ENCODE results near the gene CLTCL1. TPM values are rescaled to one million over a fixed set of nuclear protein-coding genes. Genes with fewer than 3 reads are reported as not detected.

CLTCL1 gene
- total RNA-seq, 1 experiment from 2014 or later = 7.9 TPM

DNA sequence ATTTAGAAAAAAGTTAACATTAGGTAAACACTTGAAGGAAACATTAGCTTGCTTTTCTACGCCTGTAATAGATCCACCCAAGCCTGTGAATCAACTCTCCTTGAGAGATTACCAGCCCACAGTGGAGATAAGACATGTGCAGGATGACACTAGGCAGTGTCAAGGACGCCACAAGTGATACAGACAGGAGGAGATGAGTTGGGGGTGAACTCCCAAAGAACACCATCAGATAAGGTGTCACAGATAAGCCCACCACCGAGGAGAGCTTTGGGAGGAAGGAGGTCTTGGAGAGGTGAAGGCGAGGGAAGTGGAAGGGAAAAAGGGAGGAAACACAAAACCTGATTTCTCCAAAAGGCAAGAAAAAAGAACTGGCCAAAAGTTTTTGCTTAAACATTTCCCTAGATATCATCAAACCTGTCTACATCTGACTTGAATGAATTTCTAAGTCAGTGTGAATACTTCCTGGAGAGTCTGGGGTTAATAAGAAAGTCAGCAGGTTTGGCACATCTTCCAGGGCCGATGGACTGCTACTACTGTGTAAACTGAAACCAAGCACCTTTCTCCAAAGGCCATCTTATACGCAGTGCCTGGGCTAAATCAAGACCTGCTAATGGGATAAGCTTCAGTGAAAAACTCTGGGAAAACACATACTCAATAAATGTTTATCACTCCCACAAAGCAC, 15.5 kb downstream of the CLTCL1 start:
- H3K27ac Mint-ChIP-seq (ENCODE audit: unreplicated experiment) = no peak overlapping the region
- H3K4me3 Mint-ChIP-seq (ENCODE audit: unreplicated experiment) = no peak overlapping the region
- Histone ChIP-seq H3K36me3 (ENCODE audit: control insufficient read depth, insufficient read depth, low read length) (no peaks in the 10 kb centered on the region), H3K4me1 (peaks cover 6% of the 10 kb centered on the region; the same call in 1 of the 2 replicates), H3K9me3 (no peaks in the 10 kb centered on the region), H3K27me3 (replicated peaks; ENCODE audit: control insufficient read depth, insufficient read depth, low read length) (no peaks in the 10 kb centered on the region), H3K4me3 (ENCODE audit: low read depth, low read length) (no peak overlapping the region)
- peaks cover 7% of the 10 kb centered on the region for H3K4me1 Mint-ChIP-seq (ENCODE audit: low read depth, unreplicated experiment)
- no peaks in the 10 kb centered on the region for H3K36me3 Mint-ChIP-seq (ENCODE audit: insufficient read depth, unreplicated experiment)
- H3K9me3 Mint-ChIP-seq (ENCODE audit: unreplicated experiment) = no peaks in the 10 kb centered on the region
- TF ChIP-seq, protein P1, sequence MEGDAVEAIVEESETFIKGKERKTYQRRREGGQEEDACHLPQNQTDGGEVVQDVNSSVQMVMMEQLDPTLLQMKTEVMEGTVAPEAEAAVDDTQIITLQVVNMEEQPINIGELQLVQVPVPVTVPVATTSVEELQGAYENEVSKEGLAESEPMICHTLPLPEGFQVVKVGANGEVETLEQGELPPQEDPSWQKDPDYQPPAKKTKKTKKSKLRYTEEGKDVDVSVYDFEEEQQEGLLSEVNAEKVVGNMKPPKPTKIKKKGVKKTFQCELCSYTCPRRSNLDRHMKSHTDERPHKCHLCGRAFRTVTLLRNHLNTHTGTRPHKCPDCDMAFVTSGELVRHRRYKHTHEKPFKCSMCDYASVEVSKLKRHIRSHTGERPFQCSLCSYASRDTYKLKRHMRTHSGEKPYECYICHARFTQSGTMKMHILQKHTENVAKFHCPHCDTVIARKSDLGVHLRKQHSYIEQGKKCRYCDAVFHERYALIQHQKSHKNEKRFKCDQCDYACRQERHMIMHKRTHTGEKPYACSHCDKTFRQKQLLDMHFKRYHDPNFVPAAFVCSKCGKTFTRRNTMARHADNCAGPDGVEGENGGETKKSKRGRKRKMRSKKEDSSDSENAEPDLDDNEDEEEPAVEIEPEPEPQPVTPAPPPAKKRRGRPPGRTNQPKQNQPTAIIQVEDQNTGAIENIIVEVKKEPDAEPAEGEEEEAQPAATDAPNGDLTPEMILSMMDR (IDR thresholded peaks at IDR 0.05; ENCODE audit: insufficient read depth in 1 of 2, low read depth in 1 of 2, low read length in 1 of 2, severe bottlenecking in 1 of 2, unreplicated experiment in 1 of 2) = no peak
- ChIA-PET CTCF (no interaction called here), POLR2A (no interaction called here)
- BruUV-seq (replicated peaks) = no TSS peak
- intact Hi-C loops (cut with micrococcal nuclease; ENCODE audit: unreplicated experiment) = no loop called here
- no peak for DNase-seq
- no peaks in the 10 kb centered on the region for H3K27me3 Mint-ChIP-seq (ENCODE audit: insufficient read depth, unreplicated experiment)

DNA sequence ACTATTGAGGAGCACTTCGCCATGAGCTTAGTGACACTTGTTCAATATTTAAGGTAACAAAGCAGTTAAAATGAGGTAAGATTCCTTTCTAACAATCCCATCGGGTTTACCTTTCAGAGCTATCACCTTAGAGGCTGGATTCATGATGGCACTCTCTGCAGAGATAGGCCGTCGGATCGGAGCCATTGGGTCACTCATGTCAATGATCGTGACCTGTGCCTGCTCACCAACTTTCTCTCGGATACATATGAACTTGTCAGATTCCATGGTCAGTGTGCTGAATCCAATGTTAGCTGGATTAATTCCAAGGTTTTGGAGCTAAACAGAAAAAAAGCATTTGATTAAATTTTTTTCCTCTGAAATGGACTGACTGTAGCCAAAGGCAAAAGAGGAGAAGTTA, 16.0 kb downstream of the CLTCL1 start:
- no peak overlapping the region for H3K27ac Mint-ChIP-seq (ENCODE audit: unreplicated experiment)
- TF ChIP-seq, protein P1 (IDR thresholded peaks at IDR 0.05; ENCODE audit: insufficient read depth in 1 of 2, low read depth in 1 of 2, low read length in 1 of 2, severe bottlenecking in 1 of 2, unreplicated experiment in 1 of 2) = no peak

DNA sequence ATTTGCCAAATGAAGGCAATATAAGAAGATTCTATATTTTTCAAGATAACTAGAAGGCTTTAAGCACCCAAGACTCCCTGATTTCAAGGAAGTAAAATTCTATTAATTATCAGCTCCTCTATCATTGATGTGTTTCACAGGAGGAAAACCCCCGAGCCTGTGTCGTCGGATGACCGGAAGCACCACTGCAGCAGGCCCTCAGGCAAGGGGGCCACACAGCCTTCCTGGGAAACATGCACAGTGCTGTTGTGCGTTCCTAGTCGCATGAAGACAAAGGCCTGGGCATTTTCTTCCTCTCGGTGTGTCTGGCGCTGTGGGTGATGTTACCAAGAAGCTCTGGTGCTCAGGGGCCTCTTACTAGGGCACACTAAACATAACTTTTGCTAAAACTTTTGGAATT, 16.4 kb downstream of the CLTCL1 start:
- Histone ChIP-seq H3K36me3 (ENCODE audit: control insufficient read depth, insufficient read depth, low read length) (no peaks in the 10 kb centered on the region), H3K4me1 (peaks cover 6% of the 10 kb centered on the region; the same call in 1 of the 2 replicates), H3K9me3 (no peaks in the 10 kb centered on the region), H3K4me3 (ENCODE audit: low read depth, low read length) (no peak overlapping the region), H3K27me3 (replicated peaks; ENCODE audit: control insufficient read depth, insufficient read depth, low read length) (no peaks in the 10 kb centered on the region)
- BruUV-seq (replicated peaks) = no TSS peak
- intact Hi-C loops (cut with micrococcal nuclease; ENCODE audit: unreplicated experiment) = no loop called here
- TF ChIP-seq, protein P1 (IDR thresholded peaks at IDR 0.05; ENCODE audit: insufficient read depth in 1 of 2, low read depth in 1 of 2, low read length in 1 of 2, severe bottlenecking in 1 of 2, unreplicated experiment in 1 of 2) = no peak
- Mint-ChIP-seq H3K27ac (ENCODE audit: unreplicated experiment) (no peak overlapping the region), H3K27me3 (ENCODE audit: insufficient read depth, unreplicated experiment) (no peaks in the 10 kb centered on the region), H3K9me3 (ENCODE audit: unreplicated experiment) (no peaks in the 10 kb centered on the region), H3K36me3 (ENCODE audit: insufficient read depth, unreplicated experiment) (no peaks in the 10 kb centered on the region), H3K4me3 (ENCODE audit: unreplicated experiment) (no peak overlapping the region), H3K4me1 (ENCODE audit: low read depth, unreplicated experiment) (peaks cover 7% of the 10 kb centered on the region)
- DNase-seq = no peak
- ChIA-PET POLR2A (interaction anchor here (0.7 kb wide), 1 partner anchor 37 kb away, joined by 6 read pairs; no protein-coding TSS in a partner anchor), CTCF (no interaction called here)

More for the DNA sequence above, 16.0 kb downstream of the CLTCL1 start:
- Histone ChIP-seq H3K4me1 (peaks cover 6% of the 10 kb centered on the region; the same call in 1 of the 2 replicates), H3K36me3 (ENCODE audit: control insufficient read depth, insufficient read depth, low read length) (no peaks in the 10 kb centered on the region), H3K4me3 (ENCODE audit: low read depth, low read length) (no peak overlapping the region), H3K9me3 (no peaks in the 10 kb centered on the region), H3K27me3 (replicated peaks; ENCODE audit: control insufficient read depth, insufficient read depth, low read length) (no peaks in the 10 kb centered on the region)
- no peak for DNase-seq
- ChIA-PET POLR2A (no interaction called here), CTCF (no interaction called here)
- Mint-ChIP-seq H3K4me3 (ENCODE audit: unreplicated experiment) (no peak overlapping the region), H3K4me1 (ENCODE audit: low read depth, unreplicated experiment) (peaks cover 7% of the 10 kb centered on the region), H3K27me3 (ENCODE audit: insufficient read depth, unreplicated experiment) (no peaks in the 10 kb centered on the region), H3K9me3 (ENCODE audit: unreplicated experiment) (no peaks in the 10 kb centered on the region), H3K36me3 (ENCODE audit: insufficient read depth, unreplicated experiment) (no peaks in the 10 kb centered on the region)
- no TSS peak for BruUV-seq (replicated peaks)
- intact Hi-C loops (cut with micrococcal nuclease; ENCODE audit: unreplicated experiment) = no loop called here

Data from Caco-2 (cell line).